Karpas-422 (cell line): Measurements from ENCODE around the gene STRIP1. TPM values are rescaled to one million over a fixed set of nuclear protein-coding genes. Genes with fewer than 3 reads are reported as not detected.
A peak's percentile ranks its signal among the peaks of the same experiment; 100 is the strongest.

Source experiments
- DNase-seq: peaks from one replicate; pipeline ENCODE4 v3.0.0-alpha.2; 2015
- H2AFZ ChIP-seq: fragments of 200-600 bp; sonication (generic); 2 replicates; pipeline ENCODE4 v1.6.1; 2014; ENCODE audit warnings: antibody characterized with exemption, low read length, mixed read lengths
- H3K27ac ChIP-seq: fragments of 200-600 bp; sonication (generic); 2 replicates; pipeline ENCODE4 v1.5.1; 2014; ENCODE audit warnings: mild to moderate bottlenecking, low read length, moderate library complexity
- H3K27me3 ChIP-seq: fragments of 200-600 bp; sonication (generic); 2 replicates; pipeline ENCODE4 v1.6.1; 2014; ENCODE audit warnings: low read length, mixed read lengths
- H3K36me3 ChIP-seq: fragments of 200-600 bp; sonication (generic); 2 replicates; pipeline ENCODE4 v1.6.1; 2014; ENCODE audit warnings: low read length, mixed read lengths; ENCODE audit not compliant: insufficient read depth
- H3K4me1 ChIP-seq: fragments of 200-600 bp; sonication (generic); 2 replicates; pipeline ENCODE4 v1.6.1; 2014; ENCODE audit warnings: mild to moderate bottlenecking, low read length, mixed read lengths
- H3K4me2 ChIP-seq: fragments of 200-600 bp; sonication (generic); 2 replicates; pipeline ENCODE4 v1.6.1; 2014; ENCODE audit warnings: low read length, low read depth, mild to moderate bottlenecking; ENCODE audit not compliant: poor library complexity, severe bottlenecking
- H3K4me3 ChIP-seq: fragments of 200-600 bp; sonication (generic); 2 replicates; pipeline ENCODE4 v1.5.1; 2014; ENCODE audit warnings: mild to moderate bottlenecking, antibody characterized with exemption, low read length, mixed read lengths
- H3K79me2 ChIP-seq: fragments of 200-600 bp; sonication (generic); 2 replicates; pipeline ENCODE4 v1.6.1; 2014; ENCODE audit warnings: mild to moderate bottlenecking, low read length, mixed read lengths
- H3K9ac ChIP-seq: fragments of 200-600 bp; sonication (generic); 2 replicates; pipeline ENCODE4 v1.6.0; 2014; ENCODE audit warnings: low read length
- H3K9me2 ChIP-seq: fragments of 200-600 bp; sonication (generic), shearing (Covaris generic); replicated peaks from 2 replicates; pipeline ENCODE4 v1.6.0; 2014; ENCODE audit warnings: mild to moderate bottlenecking, low read length, moderate library complexity; ENCODE audit not compliant: insufficient read depth
- H3K9me3 ChIP-seq: fragments of 300-700, 200-600 bp; sonication (generic); 2 replicates; pipeline ENCODE4 v1.6.1; 2014; ENCODE audit warnings: low read length, mixed read lengths
- H4K20me1 ChIP-seq: fragments of 200-600 bp; sonication (generic); 2 replicates; pipeline ENCODE4 v1.6.1; 2014; ENCODE audit warnings: mild to moderate bottlenecking, antibody characterized with exemption, low read length, low read depth; ENCODE audit not compliant: insufficient read depth
- total RNA-seq: library from RNA; depleted of rRNA; stranded (reverse); fragments of >200 nt; shearing (Covaris generic); gene quantifications from 2 replicates; pipeline ENCODE4 v1.2.3, GENCODE V29; 2014; ENCODE audit warnings: low replicate concordance

The STRIP1 gene
- total RNA-seq, 1 experiment from 2014 or later, result 35.3 TPM

DNA sequence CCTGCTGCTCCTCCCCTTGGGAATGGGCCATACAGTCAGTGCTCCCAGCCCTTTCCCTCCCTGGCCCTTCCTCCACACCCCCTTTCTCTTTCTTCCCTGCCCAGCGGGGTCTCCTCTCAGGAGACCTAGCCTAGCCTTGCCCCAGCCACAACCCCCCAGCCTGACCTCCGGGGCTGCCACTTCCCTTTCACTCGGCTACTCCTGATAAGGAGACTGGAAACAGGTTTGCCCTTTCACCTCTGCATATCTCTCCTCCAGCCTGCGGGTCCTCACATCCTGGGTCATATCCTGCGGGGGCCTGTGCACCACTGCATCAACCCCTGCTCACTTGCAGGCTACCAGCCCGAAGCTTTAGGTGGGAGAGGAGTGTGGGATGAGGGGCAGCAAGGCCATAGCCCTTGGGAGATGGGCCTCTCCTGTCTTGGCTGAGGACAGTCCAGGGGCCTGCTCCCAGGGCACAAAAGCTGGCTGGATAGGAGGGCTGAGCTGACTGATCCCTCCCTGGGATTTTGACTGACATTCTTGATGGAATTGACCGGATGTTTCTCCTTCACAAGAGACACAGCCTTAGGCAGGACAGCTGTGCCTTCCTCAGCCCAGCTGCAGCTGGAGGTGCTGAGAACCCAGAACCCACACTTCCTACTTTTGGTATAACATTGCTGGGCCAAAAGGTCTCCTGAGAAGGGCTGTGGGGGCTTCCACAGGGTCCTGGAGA, 55.3 kb downstream of the STRIP1 start:
- Histone ChIP-seq H3K27ac (peak overlapping the region; percentile 87), H3K36me3 (no peaks in the 10 kb centered on the region), H3K4me2 (peak overlapping the region; percentile 35), H3K9me3 (no peaks in the 10 kb centered on the region), H3K79me2 (no peaks in the 10 kb centered on the region), H3K9ac (peak overlapping the region; percentile 58), H4K20me1 (no peaks in the 10 kb centered on the region), H3K9me2 (no peaks in the 10 kb centered on the region), H3K4me1 (peaks cover 100% of the 10 kb centered on the region), H2AFZ (no peak overlapping the region), H3K4me3 (no peak overlapping the region), H3K27me3 (no peaks in the 10 kb centered on the region)
- no peak for DNase-seq

DNA sequence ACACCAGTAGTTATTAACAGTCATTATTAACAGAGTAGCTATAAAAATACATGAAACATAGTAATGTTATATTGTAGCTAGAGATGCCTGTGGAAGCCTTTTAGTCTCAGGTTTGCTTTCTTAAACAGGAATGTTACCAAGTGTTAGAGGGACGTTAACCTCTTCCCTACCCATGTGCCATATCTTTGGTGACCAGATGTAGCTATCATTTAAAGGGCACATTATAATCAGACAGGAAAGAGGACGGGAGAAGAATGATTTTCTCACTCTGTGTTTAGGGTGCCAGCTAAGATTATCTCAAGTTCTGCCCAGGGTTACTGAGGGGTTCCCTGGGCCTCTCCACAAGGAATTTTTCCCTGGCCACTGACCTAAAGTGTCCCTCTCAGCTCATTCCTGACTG, 57.0 kb downstream of the STRIP1 start:
- peak overlapping the region; percentile 47 for H3K4me2 ChIP-seq
- H3K9me3 ChIP-seq, result no peaks in the 10 kb centered on the region
- DNase-seq, result no peak

GRCh38 chr1:110091791-110092190, 57.4 kb downstream of the STRIP1 start:
- H3K9me2 ChIP-seq, result no peaks in the 10 kb centered on the region
- no peaks in the 10 kb centered on the region for H3K79me2 ChIP-seq
- no peaks in the 10 kb centered on the region for H3K36me3 ChIP-seq
- H3K9ac ChIP-seq, result peak overlapping the region; percentile 29; the same call in 1 of the 2 replicates
- H2AFZ ChIP-seq, result no peak overlapping the region
- no peak overlapping the region for H3K4me3 ChIP-seq
- H3K4me1 ChIP-seq, result peaks cover 94% of the 10 kb centered on the region
- H3K9me3 ChIP-seq, result no peaks in the 10 kb centered on the region
- H4K20me1 ChIP-seq, result no peaks in the 10 kb centered on the region
- peak overlapping the region; percentile 47 for H3K4me2 ChIP-seq
- H3K27me3 ChIP-seq, result no peaks in the 10 kb centered on the region
- H3K27ac ChIP-seq, result peak overlapping the region; percentile 87
- no peak for DNase-seq

More for the DNA sequence above, 57.0 kb downstream of the STRIP1 start:
- H2AFZ ChIP-seq, result no peak overlapping the region
- H3K9me2 ChIP-seq, result no peaks in the 10 kb centered on the region
- H3K27me3 ChIP-seq, result no peaks in the 10 kb centered on the region
- no peaks in the 10 kb centered on the region for H3K36me3 ChIP-seq
- H3K4me3 ChIP-seq, result no peak overlapping the region
- no peaks in the 10 kb centered on the region for H4K20me1 ChIP-seq
- H3K27ac ChIP-seq, result peak overlapping the region; percentile 87
- H3K79me2 ChIP-seq, result no peaks in the 10 kb centered on the region
- H3K4me1 ChIP-seq, result peaks cover 98% of the 10 kb centered on the region
- H3K9ac ChIP-seq, result peak overlapping the region; percentile 29

GRCh38 chr1:110092991-110093390, 58.6 kb downstream of the STRIP1 start:
- Histone ChIP-seq H3K9me2 (no peaks in the 10 kb centered on the region), H3K36me3 (no peaks in the 10 kb centered on the region)

GRCh38 chr1:110094931-110095654, 60.7 kb downstream of the STRIP1 start:
- Histone ChIP-seq H3K36me3 (no peaks in the 10 kb centered on the region), H3K9me2 (no peaks in the 10 kb centered on the region), H4K20me1 (no peaks in the 10 kb centered on the region), H3K27me3 (no peaks in the 10 kb centered on the region), H3K9ac (peak overlapping the region; percentile 23), H3K4me2 (peak overlapping the region; percentile 0), H3K79me2 (no peaks in the 10 kb centered on the region), H3K27ac (peak overlapping the region; percentile 47; the same call in 1 of the 2 replicates), H3K4me3 (no peak overlapping the region), H3K4me1 (peaks cover 63% of the 10 kb centered on the region), H3K9me3 (no peaks in the 10 kb centered on the region), H2AFZ (no peak overlapping the region)
- DNase-seq, result no peak

More at GRCh38 chr1:110092991-110093390, 58.6 kb downstream of the STRIP1 start:
- DNase-seq, result no peak
- no peaks in the 10 kb centered on the region for H3K27me3 ChIP-seq
- no peak overlapping the region for H3K4me2 ChIP-seq
- peaks cover 82% of the 10 kb centered on the region for H3K4me1 ChIP-seq
- H2AFZ ChIP-seq, result no peak overlapping the region
- H3K9me3 ChIP-seq, result no peaks in the 10 kb centered on the region
- no peaks in the 10 kb centered on the region for H4K20me1 ChIP-seq
- H3K9ac ChIP-seq, result no peak overlapping the region
- H3K79me2 ChIP-seq, result no peaks in the 10 kb centered on the region
- peak overlapping the region; percentile 87; the same call in 1 of the 2 replicates for H3K27ac ChIP-seq
- H3K4me3 ChIP-seq, result no peak overlapping the region

DNA sequence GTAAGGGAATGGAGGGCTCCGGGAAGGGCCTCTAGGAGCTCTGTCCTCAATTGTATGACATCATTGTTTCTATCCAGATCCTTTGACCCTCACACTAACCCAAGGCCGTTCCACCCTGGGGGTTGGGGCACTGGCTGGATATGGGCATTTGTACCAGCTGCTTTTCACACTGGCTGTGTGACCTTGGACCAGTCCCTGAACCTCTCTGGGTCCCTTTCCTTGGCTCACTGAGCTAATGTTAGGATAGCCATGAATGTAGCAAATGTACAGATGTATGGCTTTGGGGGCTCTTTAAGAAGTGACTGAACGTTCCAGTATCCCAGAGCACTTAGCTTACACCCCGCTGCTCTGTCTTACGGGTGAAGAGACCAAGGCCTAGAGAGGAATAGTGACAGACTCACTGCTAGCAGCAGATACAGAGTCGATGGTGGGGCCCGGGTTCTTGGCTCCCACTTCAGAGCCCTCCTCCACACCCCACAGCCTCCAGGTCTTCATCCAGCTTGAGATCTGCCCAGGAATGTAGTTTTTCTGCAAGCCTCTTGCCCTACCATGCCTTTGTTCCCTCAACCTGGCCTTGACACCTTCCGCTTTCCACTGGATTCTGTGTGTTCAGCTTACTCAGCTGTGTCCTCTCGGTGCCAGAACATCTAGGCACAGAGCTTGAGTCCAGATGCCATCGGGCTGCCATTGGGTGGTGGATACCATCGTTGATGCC, 63.2 kb downstream of the STRIP1 start:
- no peak for DNase-seq
- no peak overlapping the region for H3K9ac ChIP-seq
- no peaks in the 10 kb centered on the region for H3K27me3 ChIP-seq
- H3K79me2 ChIP-seq, result no peaks in the 10 kb centered on the region
- no peaks in the 10 kb centered on the region for H4K20me1 ChIP-seq
- no peak overlapping the region for H3K27ac ChIP-seq
- no peak overlapping the region for H2AFZ ChIP-seq
- H3K9me2 ChIP-seq, result no peaks in the 10 kb centered on the region
- no peak overlapping the region for H3K4me3 ChIP-seq
- no peaks in the 10 kb centered on the region for H3K9me3 ChIP-seq
- H3K36me3 ChIP-seq, result no peaks in the 10 kb centered on the region
- H3K4me2 ChIP-seq, result no peak overlapping the region
- peaks cover 63% of the 10 kb centered on the region for H3K4me1 ChIP-seq

DNA sequence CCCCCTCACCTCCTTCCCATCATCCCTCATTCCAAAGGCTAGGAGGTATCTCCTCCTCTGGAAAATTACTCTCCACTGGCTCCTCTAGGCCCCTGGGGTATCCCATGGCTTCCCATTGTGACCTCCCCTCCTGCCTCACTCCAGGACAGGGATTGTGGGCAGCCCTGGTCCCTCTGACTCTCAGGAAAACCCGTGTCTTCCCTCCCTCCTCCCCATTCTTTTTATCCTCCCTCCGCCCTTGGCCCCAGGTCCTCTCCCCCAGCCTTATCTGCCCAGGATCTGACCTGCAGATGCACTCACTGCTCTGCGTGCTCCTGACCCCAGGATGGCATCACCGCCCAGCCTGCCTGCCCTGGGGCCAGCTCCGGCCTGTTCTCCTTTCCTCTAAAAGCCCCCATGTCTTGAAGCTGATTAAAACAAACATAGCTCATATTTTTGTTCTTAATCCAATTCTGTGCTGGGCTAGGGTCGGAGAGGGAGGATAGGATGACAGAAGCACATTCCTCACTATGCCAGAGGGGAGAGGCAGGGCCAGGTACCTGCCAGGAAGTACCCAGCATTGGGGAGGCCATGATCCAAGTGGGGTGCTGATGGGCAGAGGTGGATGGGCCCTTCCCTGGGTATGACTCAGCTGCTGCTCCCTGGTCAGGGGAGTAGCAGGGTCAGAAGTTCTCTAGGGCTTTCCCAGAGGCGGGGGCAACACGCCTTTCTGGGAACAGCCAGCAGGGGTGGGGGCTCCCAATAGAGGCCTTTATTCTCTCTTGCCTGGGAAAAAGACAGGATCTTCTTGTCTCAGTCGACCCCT, 64.0 kb downstream of the STRIP1 start:
- no peak overlapping the region for H3K27ac ChIP-seq
- H3K4me3 ChIP-seq, result no peak overlapping the region
- H3K36me3 ChIP-seq, result no peaks in the 10 kb centered on the region
- no peaks in the 10 kb centered on the region for H3K79me2 ChIP-seq
- H3K9ac ChIP-seq, result no peak overlapping the region
- no peaks in the 10 kb centered on the region for H3K9me2 ChIP-seq
- H3K9me3 ChIP-seq, result no peaks in the 10 kb centered on the region
- DNase-seq, result no peak
- no peaks in the 10 kb centered on the region for H4K20me1 ChIP-seq
- peaks cover 63% of the 10 kb centered on the region for H3K4me1 ChIP-seq
- no peak overlapping the region for H3K4me2 ChIP-seq
- no peak overlapping the region for H2AFZ ChIP-seq
- H3K27me3 ChIP-seq, result no peaks in the 10 kb centered on the region
